Loucy (cell line): ENCODE results near the gene NSF.

ENCODE experiments used
- CTCF ChIP-seq: fragments of 200-600 bp; sonication (generic); conservative IDR thresholded peaks from 2 replicates; pipeline ENCODE4 v1.5.1; 2014; ENCODE audit warnings: mild to moderate bottlenecking, antibody characterized with exemption, low read length
- EZH2phosphoT487 ChIP-seq: fragments of 200-600 bp; IDR thresholded peaks from 2 replicates; pipeline ENCODE4 v1.6.1; 2018; ENCODE audit warnings: antibody characterized with exemption, mild to moderate bottlenecking, moderate library complexity, borderline replicate concordance

GRCh38 chr17:46726206-46726605 lies 135.7 kb downstream of the NSF start:
- TF ChIP-seq CTCF (no peak), EZH2phosphoT487 (no peak)
